ENCODE measurements around the gene DPYSL5. TPM values are rescaled to one million over a fixed set of nuclear protein-coding genes. Genes with fewer than 3 reads are reported as not detected.

The DPYSL5 gene
- total and polyA plus RNA-seq, 2 of the 8 experiments (the other 6 are each of a cell fraction or from before 2014, with no cell fraction given) = 11.9 to 16.4 TPM

GRCh38 chr2:26907416-26907815 is 59.5 kb downstream of the DPYSL5 start:
- no peak overlapping the region for H3K18ac ChIP-seq (ENCODE audit: extremely low read depth, low read length)
- no peak overlapping the region for H3K4ac ChIP-seq (replicated peaks; ENCODE audit: insufficient read length, low read depth, low read length)
- H3K56ac ChIP-seq (replicated peaks; ENCODE audit: insufficient read length, low read depth, low read length) = no peak overlapping the region
- H4K91ac ChIP-seq (replicated peaks; ENCODE audit: insufficient read length, low read length) = no peak overlapping the region
- no peaks in the 10 kb centered on the region for H3K79me1 ChIP-seq (ENCODE audit: low read depth, low read length)
- H3K14ac ChIP-seq (ENCODE audit: insufficient read length) = no peak overlapping the region
- no peaks in the 10 kb centered on the region for H3K27me3 ChIP-seq (replicated peaks in 1 of 4; ENCODE audit: control insufficient read depth in 3 of 4, extremely low read depth in 1 of 4, insufficient read depth in 3 of 4, low read length in 3 of 4)
- no peak overlapping the region for H3K4me3 ChIP-seq (ENCODE audit: extremely low read depth in 1 of 4, insufficient read depth in 2 of 4, low read depth in 3 of 4, low read length in 4 of 4)
- peaks cover 0 to 2% (median 0%) of the 10 kb centered on the region in 4 experiments; a peak in 1 of 8 replicates for H3K36me3 ChIP-seq (ENCODE audit: control insufficient read depth in 2 of 4, insufficient read depth in 4 of 4, low read length in 3 of 4)
- no peaks in the 10 kb centered on the region for H3K23me2 ChIP-seq (ENCODE audit: low read depth, low read length)
- H3K23ac ChIP-seq (ENCODE audit: insufficient read length) = no peak overlapping the region
- H4K8ac ChIP-seq (ENCODE audit: extremely low read depth, insufficient read depth, low read length) = no peak overlapping the region
- no peak overlapping the region for H4K5ac ChIP-seq (ENCODE audit: insufficient read length, low read depth, low read length)
- no peak overlapping the region for H2AK5ac ChIP-seq (ENCODE audit: low read depth, low read length)
- no peak overlapping the region for H3K27ac ChIP-seq (ENCODE audit: low read depth, low read length)
- no peak for FAIRE-seq
- H2AFZ ChIP-seq (ENCODE audit: low read length) = no peak overlapping the region
- H3K79me2 ChIP-seq (ENCODE audit: control insufficient read depth in 1 of 2, insufficient read depth in 2 of 2, low read length in 2 of 2) = no peaks in the 10 kb centered on the region
- H3K9me3 ChIP-seq (ENCODE audit: insufficient read depth in 2 of 2, low read depth in 1 of 2, low read length in 1 of 2) = no peaks in the 10 kb centered on the region
- TF ChIP-seq POU5F1 (IDR thresholded peaks at IDR 0.05; ENCODE audit: low read depth, low read length) = no peak
- no peak for TF ChIP-seq EZH2 (IDR thresholded peaks at IDR 0.05; ENCODE audit: low read depth, low read length, severe bottlenecking)
- no peak for TF ChIP-seq MAFK (IDR thresholded peaks at IDR 0.05; ENCODE audit: low read depth, low read length)
- no peak for TF ChIP-seq RBBP5 (IDR thresholded peaks at IDR 0.05; ENCODE audit: borderline replicate concordance, low read depth, low read length)
- TF ChIP-seq GABPA (IDR thresholded peaks at IDR 0.05; ENCODE audit: borderline replicate concordance, insufficient read depth, low read length) = no peak
- no peak for TF ChIP-seq CTBP2 (IDR thresholded peaks at IDR 0.05; ENCODE audit: borderline replicate concordance, insufficient read depth, insufficient read length, low read length)
- no peak for TF ChIP-seq POLR2AphosphoS5 (IDR thresholded peaks at IDR 0.05; ENCODE audit: low read depth, low read length)
- no peak for TF ChIP-seq SAP30 (IDR thresholded peaks at IDR 0.05; ENCODE audit: insufficient read depth, insufficient replicate concordance, low read length)
- H3K4me1 ChIP-seq (replicated peaks in 1 of 4; ENCODE audit: control insufficient read depth in 3 of 4, insufficient read depth in 4 of 4, low read length in 3 of 4) = peaks cover 0 to 13% (median 10%) of the 10 kb centered on the region in 4 experiments; a peak in 5 of 7 replicates
- CTCF ChIA-PET (ENCODE audit: partially characterized antibody) = interaction anchor here (0.8 to 3.2 kb wide), 8 partner anchors 15 to 318 kb away, joined by 3 to 12 read pairs (median 3); no protein-coding TSS in a partner anchor
- POLR2A ChIA-PET (ENCODE audit: partially characterized antibody) = interaction anchor here (2.2 kb wide), 1 partner anchor 21 kb away, joined by 4 read pairs; no protein-coding TSS in a partner anchor
- H2BK15ac ChIP-seq (ENCODE audit: low read length) = no peak overlapping the region
- H2BK12ac ChIP-seq (ENCODE audit: low read depth, low read length) = no peak overlapping the region
- H4K20me1 ChIP-seq (replicated peaks in 1 of 2; ENCODE audit: control insufficient read depth in 1 of 2, insufficient read depth in 2 of 2, low read length in 2 of 2) = peaks cover 0 to 1% of the 10 kb centered on the region in 2 experiments
- no peak overlapping the region for H3K9ac ChIP-seq (replicated peaks in 1 of 4; ENCODE audit: extremely low read depth in 1 of 4, low read depth in 3 of 4, low read length in 3 of 4)
- no peak overlapping the region for H2BK5ac ChIP-seq (ENCODE audit: low read depth, low read length)
- H3K4me2 ChIP-seq (ENCODE audit: insufficient read depth in 1 of 2, low read depth in 2 of 2, low read length in 2 of 2) = no peak overlapping the region
- no peak for DNase-seq (ENCODE audit: low read depth in 1 of 2, low spot score in 2 of 2)
- 82% methylated on average over 7 of the region's 7 CpGs; no CpG with 5 or more reads in 1 of the 2 experiments for WGBS, 2 experiments (ENCODE audit: extremely low coverage in 1 of 2, insufficient coverage in 1 of 2, insufficient read length in 1 of 2, insufficient replicate concordance in 2 of 2, low coverage in 1 of 2, low lambda C conversion rate in 2 of 2, missing lambda C conversion rate in 1 of 2)
- H2BK120ac ChIP-seq (replicated peaks; ENCODE audit: low read depth, low read length) = no peak overlapping the region
- H2BK20ac ChIP-seq (ENCODE audit: low read length) = no peak overlapping the region
